Choroid plexus epithelial cell (primary cell): Measurements from ENCODE around the gene FAM83E.
"Not testable (repeated sequence)": the region's sequence is repeated elsewhere in the genome, so short reads cannot be mapped to it uniquely, and the experiment has no call there.

Experiments
- DNase-seq: peaks from one replicate; pipeline ENCODE4 v3.0.0-alpha.2; 2010; ENCODE audit warnings: low read depth
- H3K4me3 ChIP-seq: 2 replicates; pipeline ENCODE4 v1.5.1; 2011; ENCODE audit warnings: low read depth, mild to moderate bottlenecking, control low read depth, low read length, moderate library complexity
- CTCF ChIP-seq: conservative IDR thresholded peaks from 2 replicates; pipeline ENCODE4 v1.5.1; 2011; ENCODE audit warnings: low read depth, mild to moderate bottlenecking, control low read depth, inconsistent platforms, low read length, moderate library complexity

The FAM83E gene

DNA sequence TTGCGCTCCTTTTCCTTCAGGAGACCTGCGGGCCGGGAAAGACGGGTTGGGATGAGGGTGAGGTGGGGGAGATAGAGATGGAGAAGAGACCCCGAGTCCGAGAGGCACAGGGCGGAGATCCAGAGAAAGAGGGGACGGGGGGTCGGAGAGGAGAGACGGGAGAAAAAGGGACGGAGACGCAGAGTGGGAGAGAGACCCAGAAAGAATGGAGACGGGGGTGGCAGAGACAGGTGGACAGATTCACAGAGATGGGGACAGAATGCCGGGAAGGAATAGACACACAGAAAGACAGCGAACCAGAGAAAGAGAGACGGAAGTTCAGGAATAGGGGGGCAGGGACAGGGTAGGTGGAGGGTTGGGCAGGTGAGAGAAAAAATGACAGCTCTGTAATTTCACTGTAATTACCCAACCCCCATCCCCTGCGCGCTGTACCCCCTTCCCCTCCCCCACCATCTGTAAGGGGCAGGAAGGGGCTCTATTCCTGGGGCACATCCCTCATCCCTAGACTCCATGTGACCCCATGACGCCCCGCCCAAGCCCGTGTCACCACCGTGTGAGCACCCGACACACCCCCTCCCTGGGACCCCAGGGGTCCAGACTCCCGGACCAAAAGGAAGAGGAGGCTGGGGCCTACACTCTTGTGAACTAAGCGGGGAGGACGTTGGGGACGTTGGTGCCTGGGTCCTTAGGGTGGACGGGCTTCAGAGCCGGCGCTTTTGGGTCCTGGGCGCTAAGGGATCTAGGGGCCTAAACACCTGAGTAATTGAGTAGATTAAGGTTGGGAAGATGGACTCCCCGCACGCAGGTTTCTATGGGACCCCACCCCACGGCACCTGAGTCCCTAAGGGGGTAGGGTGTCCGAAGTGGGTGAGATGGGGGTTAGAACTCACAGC lies 21.3 kb upstream of the FAM83E start:
- no peak for DNase-seq
- no peak for TF ChIP-seq CTCF
- H3K4me3 ChIP-seq: peak overlapping the region; percentile 61

GRCh38 chr19:48635263-48635965 lies 20.5 kb upstream of the FAM83E start:
- TF ChIP-seq CTCF: no peak
- no peak for DNase-seq

DNA sequence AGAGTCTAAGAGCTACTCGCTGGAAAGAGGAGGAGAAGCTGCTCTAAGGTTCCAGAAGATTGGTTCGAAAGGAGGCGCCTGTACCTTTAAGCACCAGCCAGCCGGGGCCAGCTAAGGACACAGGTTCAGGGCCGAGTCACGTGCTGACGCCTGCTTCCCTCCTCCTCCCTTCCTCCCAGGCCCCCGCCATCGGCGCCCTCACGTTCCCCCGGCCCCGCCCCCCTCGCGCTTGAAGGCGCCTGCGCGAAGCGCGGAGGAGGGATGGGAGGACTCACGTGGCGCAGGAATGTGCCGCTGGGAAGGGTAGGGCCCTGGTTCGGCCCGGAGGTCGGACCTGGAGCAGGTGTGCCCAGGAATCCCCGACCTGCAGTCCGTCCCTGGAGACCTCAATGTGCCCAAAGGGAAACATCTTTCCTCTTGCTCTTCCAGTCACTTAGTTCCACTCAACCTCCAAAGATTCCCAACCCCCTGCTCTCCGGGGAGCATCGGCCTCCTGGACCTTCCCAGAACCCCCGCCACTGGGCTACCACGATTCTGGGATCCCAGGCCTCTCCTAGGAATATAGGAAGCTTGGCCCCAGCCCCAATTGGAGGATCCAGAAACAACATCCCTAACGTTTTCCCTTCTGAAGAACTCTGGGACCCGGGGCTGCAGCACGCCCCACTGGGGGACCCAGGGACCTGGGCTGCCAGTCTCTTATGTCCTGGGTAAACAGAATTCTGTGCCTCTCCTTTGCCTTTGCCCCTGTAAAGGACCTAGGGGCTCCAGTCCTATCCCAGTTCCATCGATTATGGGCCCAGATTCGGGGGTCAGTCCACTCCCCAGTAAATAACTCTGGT lies 19.8 kb upstream of the FAM83E start:
- DNase-seq: peak; percentile 98
- H3K4me3 ChIP-seq: peak overlapping the region; percentile 30
- TF ChIP-seq CTCF: no peak

More at GRCh38 chr19:48635263-48635965, 20.5 kb upstream of the FAM83E start:
- peak overlapping the region; percentile 61 for H3K4me3 ChIP-seq

GRCh38 chr19:48634036-48634342 lies 19.1 kb upstream of the FAM83E start:
- DNase-seq: no peak
- peak overlapping the region; percentile 30 for H3K4me3 ChIP-seq
- TF ChIP-seq CTCF: no peak

- no peak for DNase-seq
- no peak for TF ChIP-seq CTCF
- H3K4me3 ChIP-seq: no peak overlapping the region
Measured at GRCh38 chr19:48633148-48634035, 18.5 kb upstream of the FAM83E start.

- no peak overlapping the region for H3K4me3 ChIP-seq
- no peak for TF ChIP-seq CTCF
- no peak for DNase-seq
Measured at GRCh38 chr19:48632692-48633147, 17.8 kb upstream of the FAM83E start.

DNA sequence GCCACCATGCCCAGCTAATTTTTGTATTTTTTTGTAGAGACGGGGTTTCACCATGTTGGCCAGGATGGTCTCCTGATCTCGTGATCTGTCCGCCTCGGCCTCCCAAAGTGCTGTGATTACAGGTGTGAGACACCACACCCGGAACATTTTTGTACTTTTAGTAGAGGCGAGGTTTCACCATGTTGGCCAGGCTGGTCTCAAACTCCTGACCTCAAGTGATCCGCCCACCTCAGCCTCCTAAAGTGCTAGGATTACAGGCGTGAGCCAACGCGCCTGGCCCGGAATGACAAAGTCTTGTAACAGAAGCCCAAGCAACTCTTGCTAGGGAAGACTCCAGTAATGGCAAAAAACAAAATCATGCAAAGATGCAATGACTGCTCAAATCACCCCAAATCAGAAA lies 17.4 kb upstream of the FAM83E start:
- DNase-seq, H3K4me3 ChIP-seq: not testable (repeated sequence)
